HepG2 (cell line): ENCODE measurements around the gene FAM162A. TPM values are rescaled to one million over a fixed set of nuclear protein-coding genes. Genes with fewer than 3 reads are reported as not detected.

ENCODE experiments used
- CAMTA2 ChIP-seq: sonication (generic); formaldehyde crosslinking; IDR thresholded peaks from 2 replicates; pipeline ENCODE4 v1.4.0; 2020; ENCODE audit warnings: mild to moderate bottlenecking, missing genetic modification reagents, borderline replicate concordance
- DDIT3 ChIP-seq: sonication (generic); formaldehyde crosslinking; IDR thresholded peaks from 2 replicates; pipeline ENCODE4 v1.4.0; 2020; ENCODE audit warnings: mild to moderate bottlenecking, missing genetic modification reagents
- GPN1 ChIP-seq: sonication (generic); formaldehyde crosslinking; IDR thresholded peaks from 2 replicates; pipeline ENCODE4 v1.5.1; 2020; ENCODE audit warnings: missing genetic modification reagents, borderline replicate concordance
- KLF16 ChIP-seq, 2 experiments: sonication (generic) in 1 of 2; formaldehyde crosslinking in 1 of 2; IDR thresholded peaks; 2 replicates each; pipeline versions ENCODE4 v1.6.1 to v1.8.0; 2016 to 2023; ENCODE audit warnings: missing genetic modification reagents in 2 of 2, missing compliant biosample characterization in 1 of 2
- MTF2 ChIP-seq: sonication (generic); formaldehyde crosslinking; IDR thresholded peaks from 2 replicates; pipeline ENCODE4 v1.5.0; 2020; ENCODE audit warnings: missing genetic modification reagents, borderline replicate concordance
- NFIB ChIP-seq: sonication (generic); formaldehyde crosslinking; IDR thresholded peaks from 2 replicates; pipeline ENCODE4 v1.9.0; 2021; ENCODE audit warnings: missing genetic modification reagents, mild to moderate bottlenecking, borderline replicate concordance
- PRDM10 ChIP-seq: sonication (generic); formaldehyde crosslinking; IDR thresholded peaks from 2 replicates; pipeline ENCODE4 v1.4.0; 2020; ENCODE audit warnings: low read depth, missing genetic modification reagents
- SNAPC2 ChIP-seq: sonication (generic); formaldehyde crosslinking; IDR thresholded peaks from 2 replicates; pipeline ENCODE4 v1.8.1; 2022; ENCODE audit warnings: mild to moderate bottlenecking, missing genetic modification reagents
- STAT6 ChIP-seq: sonication (generic); formaldehyde crosslinking; IDR thresholded peaks from 2 replicates; pipeline ENCODE4 v1.4.0; 2020; ENCODE audit warnings: missing genetic modification reagents, mild to moderate bottlenecking, borderline replicate concordance
- TAF15 ChIP-seq: fragments of 200-400 bp; formaldehyde crosslinking; IDR thresholded peaks from one replicate; pipeline ENCODE4 v1.6.1; 2018; ENCODE audit warnings: mild to moderate bottlenecking, low read depth, low read length; ENCODE audit not compliant: poor library complexity, severe bottlenecking
- ZFP36L1 ChIP-seq: sonication (generic); formaldehyde crosslinking; IDR thresholded peaks from 2 replicates; pipeline ENCODE4 v1.8.0; 2022; ENCODE audit warnings: mild to moderate bottlenecking, missing genetic modification reagents, moderate library complexity
- ZFYVE20 ChIP-seq: sonication (generic); formaldehyde crosslinking; IDR thresholded peaks from 2 replicates; pipeline ENCODE4 v1.8.0; 2023; ENCODE audit warnings: low read depth, mild to moderate bottlenecking, moderate library complexity, missing genetic modification reagents, borderline replicate concordance
- ZNF180 ChIP-seq: sonication (generic); formaldehyde crosslinking; IDR thresholded peaks from 2 replicates; pipeline ENCODE4 v1.4.0; 2020; ENCODE audit warnings: low read depth, missing genetic modification reagents, borderline replicate concordance
- ZNF331 ChIP-seq: sonication (generic); formaldehyde crosslinking; IDR thresholded peaks from 2 replicates; pipeline ENCODE4 v1.4.0; 2020; ENCODE audit warnings: missing genetic modification reagents
- ZNF710 ChIP-seq: sonication (generic); formaldehyde crosslinking; IDR thresholded peaks from 2 replicates; pipeline ENCODE4 v1.5.0; 2020; ENCODE audit warnings: mild to moderate bottlenecking, missing genetic modification reagents, borderline replicate concordance
- ZNF776 ChIP-seq: sonication (generic); formaldehyde crosslinking; IDR thresholded peaks from 2 replicates; pipeline ENCODE4 v1.4.0; 2020; ENCODE audit warnings: mild to moderate bottlenecking, missing genetic modification reagents
- polyA plus RNA-seq, 8 experiments: library from polyadenylated mRNA; depleted of rRNA in 3 of 8; stranded (reverse) in 7 of 8; unstranded in 1 of 8; fragments of >200 nt; fragmentation: Illumina TruSeq in 4 of 8; extraction: Trizol in 4 of 8; gene quantifications; 2 replicates each; pipeline versions ENCODE4 v1.2.1 to v1.2.3, GENCODE V29; 2011 to 2016; ENCODE audit warnings: low read depth in 4 of 8, missing spikeins in 1 of 8, mixed read lengths in 1 of 8; ENCODE audit not compliant: insufficient read depth in 1 of 8
- total RNA-seq, 5 experiments: library from RNA; depleted of rRNA; stranded (reverse); fragments of >200 nt; fragmentation: Illumina TruSeq; extraction: Trizol; gene quantifications; 2 replicates each; pipeline ENCODE4 v1.2.3, GENCODE V29; 2016; ENCODE audit warnings: low read depth in 1 of 5

Gene FAM162A
- total and polyA plus RNA-seq, 2 of the 13 experiments (the other 11 are each of a cell fraction or from before 2014, with no cell fraction given): 115 to 155 TPM

GRCh38 chr3:122415762-122416654 lies 32.0 kb downstream of the FAM162A start, which contains the start of gene WDR5B (continued):
- TF ChIP-seq ZNF776: peak; percentile 68; the same call in 1 of the 2 replicates
- no peak for TF ChIP-seq MTF2 (CRISPR knock-in tag)
- 0 out of 2 replicates have a peak, but pooled peaks have one; percentile 10 for TF ChIP-seq ZFP36L1
- peak in 1 of 2 experiments; percentile 88; a peak in 2 of 4 replicates for TF ChIP-seq KLF16 (CRISPR knock-in tag; IDR thresholded peaks at IDR 0.05)
- TF ChIP-seq DDIT3 (CRISPR knock-in tag): no peak
- TF ChIP-seq ZNF710 (CRISPR knock-in tag): peak; percentile 41; the same call in 1 of the 2 replicates
- peak; percentile 26; the same call in 1 of the 2 replicates for TF ChIP-seq ZNF331
- TF ChIP-seq GPN1 (CRISPR knock-in tag): no peak
- TF ChIP-seq STAT6: no peak; the same call in 1 of the 2 replicates
- TF ChIP-seq NFIB (CRISPR knock-in tag): no peak
- TF ChIP-seq SNAPC2 (CRISPR knock-in tag): no peak
- TF ChIP-seq CAMTA2 (CRISPR knock-in tag): no peak
- TF ChIP-seq ZNF180 (CRISPR knock-in tag): no peak
- no peak for TF ChIP-seq ZFYVE20 (CRISPR knock-in tag)
- peak; percentile 62; the same call in 1 of the 2 replicates for TF ChIP-seq PRDM10 (CRISPR knock-in tag)
- no peak for TF ChIP-seq TAF15
